Measurements from ENCODE around the gene ATP6V0A4.
"Not testable (repeated sequence)": the region's sequence is repeated elsewhere in the genome, so short reads cannot be mapped to it uniquely, and the experiment has no call there.

ATP6V0A4 gene

GRCh38 chr7:138752518-138753149 lies 45.4 kb downstream of the ATP6V0A4 start:
- no peak overlapping the region for H3K4me3 ChIP-seq (ENCODE audit: low read depth, low read length)

- no peak overlapping the region for H3K4me3 ChIP-seq (ENCODE audit: low read depth, low read length)
Observed at GRCh38 chr7:138750901-138751464, 47.0 kb downstream of the ATP6V0A4 start.

- no peak overlapping the region for H3K4me3 ChIP-seq (ENCODE audit: low read depth, low read length)
Observed at GRCh38 chr7:138750473-138750872, 47.5 kb downstream of the ATP6V0A4 start.

- no peak overlapping the region for H3K4me3 ChIP-seq (ENCODE audit: low read depth, low read length)
Observed at GRCh38 chr7:138749960-138750359, 48.0 kb downstream of the ATP6V0A4 start.

GRCh38 chr7:138748666-138749065 lies 49.3 kb downstream of the ATP6V0A4 start:
- H3K4me3 ChIP-seq (ENCODE audit: low read depth, low read length) = no peak overlapping the region

- no peak overlapping the region for H3K4me3 ChIP-seq (ENCODE audit: low read depth, low read length)
Observed at GRCh38 chr7:138746073-138746472, 51.9 kb downstream of the ATP6V0A4 start.

- no peak overlapping the region for H3K4me3 ChIP-seq (ENCODE audit: low read depth, low read length)
Observed at GRCh38 chr7:138745189-138745588, 52.8 kb downstream of the ATP6V0A4 start.

- H3K4me3 ChIP-seq (ENCODE audit: low read depth, low read length) = no peak overlapping the region
Observed at GRCh38 chr7:138741453-138741735, 56.6 kb downstream of the ATP6V0A4 start.

- H3K4me3 ChIP-seq (ENCODE audit: low read depth, low read length) = no peak overlapping the region
Observed at GRCh38 chr7:138739859-138740258, 58.1 kb downstream of the ATP6V0A4 start.

- no peak overlapping the region for H3K4me3 ChIP-seq (ENCODE audit: low read depth, low read length)
Observed at GRCh38 chr7:138738551-138739335, 59.3 kb downstream of the ATP6V0A4 start.

- H3K4me3 ChIP-seq (ENCODE audit: low read depth, low read length) = no peak overlapping the region
Observed at GRCh38 chr7:138738114-138738513, 59.9 kb downstream of the ATP6V0A4 start.

- H3K4me3 ChIP-seq (ENCODE audit: low read depth, low read length) = no peak overlapping the region
Observed at GRCh38 chr7:138735399-138735798, 62.6 kb downstream of the ATP6V0A4 start.

- not testable (repeated sequence) for H3K4me3 ChIP-seq (ENCODE audit: low read depth, low read length)
Observed at GRCh38 chr7:138731733-138732132, 66.3 kb downstream of the ATP6V0A4 start.

- H3K4me3 ChIP-seq (ENCODE audit: low read depth, low read length) = no peak overlapping the region
Observed at GRCh38 chr7:138729444-138729843, 68.6 kb downstream of the ATP6V0A4 start.

GRCh38 chr7:138727336-138728099 lies 70.5 kb downstream of the ATP6V0A4 start:
- H3K4me3 ChIP-seq (ENCODE audit: low read depth, low read length) = no peak overlapping the region

- no peak overlapping the region for H3K4me3 ChIP-seq (ENCODE audit: low read depth, low read length)
Observed at GRCh38 chr7:138726288-138726687, 71.7 kb downstream of the ATP6V0A4 start.

- no peak overlapping the region for H3K4me3 ChIP-seq (ENCODE audit: low read depth, low read length)
Observed at GRCh38 chr7:138720286-138720685, 77.7 kb downstream of the ATP6V0A4 start.

- H3K4me3 ChIP-seq (ENCODE audit: low read depth, low read length) = no peak overlapping the region
Observed at GRCh38 chr7:138716889-138717288, 81.1 kb downstream of the ATP6V0A4 start.

- no peak overlapping the region for H3K4me3 ChIP-seq (ENCODE audit: low read depth, low read length)
Observed at GRCh38 chr7:138713191-138713590, 84.8 kb downstream of the ATP6V0A4 start.

- H3K4me3 ChIP-seq (ENCODE audit: low read depth, low read length) = no peak overlapping the region
Observed at GRCh38 chr7:138712652-138713051, 85.3 kb downstream of the ATP6V0A4 start.

GRCh38 chr7:138710536-138711385 lies 87.2 kb downstream of the ATP6V0A4 start:
- H3K4me3 ChIP-seq (ENCODE audit: low read depth, low read length) = no peak overlapping the region
